Fibroblast of skin of left biceps (primary cell): Measurements from ENCODE around the gene FKBP14.

ENCODE experiments used
- DNase-seq, 2 experiments: peaks; one replicate each; pipeline ENCODE4 v3.0.0-alpha.2; 2013; ENCODE audit warnings: low read depth in 2 of 2

The FKBP14 gene

GRCh38 chr7:30032310-30033125 lies 6.0 kb upstream of the FKBP14 start:
- DNase-seq: peak; percentile 45 to 52

GRCh38 chr7:30029696-30030095 lies 3.2 kb upstream of the FKBP14 start:
- no peak for DNase-seq

DNA sequence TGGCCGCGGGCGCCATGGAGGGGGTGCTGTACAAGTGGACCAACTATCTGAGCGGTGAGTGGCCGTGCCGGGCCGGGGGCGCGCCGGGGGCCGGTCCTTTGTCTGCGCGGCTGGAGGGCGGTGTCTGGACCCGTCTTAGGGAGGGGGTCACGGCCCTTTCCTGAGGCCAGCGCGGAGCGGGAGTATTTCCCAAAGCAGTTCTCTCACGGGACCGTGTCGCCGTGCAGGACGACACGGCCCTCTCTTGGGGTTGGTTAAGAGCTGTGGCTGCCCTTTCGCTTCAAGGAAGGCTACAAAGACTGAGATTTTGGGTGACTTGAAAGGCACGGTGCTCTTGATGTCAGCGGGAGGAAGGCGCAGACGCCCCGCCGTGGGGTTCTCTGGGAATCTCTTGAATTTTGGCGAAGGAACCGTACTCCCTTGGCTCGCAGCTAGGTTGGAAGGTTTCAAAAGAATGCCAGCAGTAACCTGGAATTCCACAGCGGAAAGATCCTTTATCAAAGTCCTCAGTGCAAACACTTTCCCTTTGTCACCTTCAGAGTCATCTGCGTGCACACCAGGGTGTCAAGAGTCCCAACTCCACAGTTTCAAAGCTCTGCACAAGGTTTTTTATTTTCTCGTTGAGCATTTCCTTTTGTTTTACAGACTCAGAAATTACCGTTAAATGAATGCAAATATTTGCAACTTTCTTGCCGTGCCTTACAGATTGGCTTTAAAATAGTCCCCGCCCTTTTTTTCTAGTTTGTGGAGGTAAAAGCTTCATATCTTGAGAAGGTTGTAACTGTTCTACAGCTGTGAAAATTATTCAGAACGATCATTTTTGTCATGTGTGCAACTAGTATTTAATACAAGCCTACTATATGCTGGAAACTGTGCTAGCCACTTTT lies 2.5 kb upstream of the FKBP14 start:
- DNase-seq: no peak

- peak; percentile 62 to 73 for DNase-seq
Measured at GRCh38 chr7:30028216-30028748, 1.8 kb upstream of the FKBP14 start, which contains the start of gene PLEKHA8. PLEKHA8 (plus strand) TSS chr7:30028412; CDS start chr7:30028763, 351 bp downstream.

- DNase-seq: no peak
Measured at GRCh38 chr7:30027740-30028215, 1.3 kb upstream of the FKBP14 start.

GRCh38 chr7:30027065-30027456 lies 559 bp upstream of the FKBP14 start:
- DNase-seq: no peak

DNA sequence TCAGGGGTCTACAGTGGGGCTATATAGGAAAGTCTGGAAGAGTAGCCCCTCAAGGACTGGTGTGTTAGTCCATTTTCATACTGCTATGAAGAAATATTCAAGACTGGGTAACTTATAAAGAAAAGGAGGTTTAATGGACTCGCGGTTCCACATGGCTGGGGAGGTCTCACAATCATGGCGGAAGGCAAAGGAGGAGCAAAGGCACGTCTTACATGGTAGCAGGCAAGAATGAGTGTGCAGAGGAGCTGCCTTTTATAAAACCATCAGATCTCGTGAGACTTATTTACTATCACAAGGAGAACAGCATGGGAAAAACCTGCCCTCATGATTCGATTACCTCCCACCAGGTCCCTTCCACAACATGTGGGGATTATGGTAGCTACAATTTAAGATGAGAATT lies 3.0 kb downstream of the FKBP14 start:
- no peak for DNase-seq

DNA sequence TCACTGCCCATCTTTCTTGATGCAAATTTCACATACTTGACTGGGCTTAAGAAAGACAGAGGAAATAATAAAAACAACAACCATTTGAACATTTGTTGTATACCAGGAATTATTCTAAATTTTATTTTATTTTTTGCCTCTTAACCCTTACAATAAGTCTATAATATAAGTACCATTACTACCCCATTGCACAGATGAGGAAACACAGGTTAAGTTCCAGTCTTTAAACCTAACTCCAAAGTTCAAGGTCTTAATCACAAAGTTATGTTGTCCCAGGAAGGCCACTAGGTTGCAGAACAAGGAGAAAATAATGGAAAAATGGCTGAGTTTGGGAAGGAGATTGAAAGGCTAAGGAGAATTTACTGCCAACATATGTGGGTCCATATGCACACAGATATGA lies 3.5 kb downstream of the FKBP14 start:
- no peak for DNase-seq

GRCh38 chr7:30020535-30020934 lies 6.0 kb downstream of the FKBP14 start:
- DNase-seq: no peak

- DNase-seq: no peak
Measured at GRCh38 chr7:30019960-30020359, 6.5 kb downstream of the FKBP14 start.

GRCh38 chr7:30019387-30019786 lies 7.1 kb downstream of the FKBP14 start:
- DNase-seq: no peak

DNA sequence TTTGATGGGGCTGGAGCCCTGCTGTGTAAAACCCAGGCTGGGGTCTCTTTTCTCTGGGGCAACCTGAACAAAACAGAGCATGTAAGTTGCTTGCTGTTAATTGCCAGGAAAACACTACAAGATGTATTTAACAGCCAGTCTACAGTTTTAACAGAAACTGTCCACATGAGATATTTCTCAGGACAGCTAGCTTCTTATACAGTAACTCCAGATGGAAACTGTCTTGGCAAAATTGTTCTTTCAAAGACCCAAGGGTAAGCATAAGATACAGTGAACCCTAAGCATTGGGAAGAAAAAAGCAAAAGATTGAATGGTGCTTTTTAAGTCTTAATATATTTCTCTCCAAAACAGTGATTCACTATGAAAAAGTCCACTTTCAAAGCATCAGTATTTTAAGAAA lies 8.1 kb downstream of the FKBP14 start:
- DNase-seq: no peak

GRCh38 chr7:30012757-30013156 lies 13.7 kb downstream of the FKBP14 start:
- DNase-seq: no peak

GRCh38 chr7:30010021-30010420 lies 16.5 kb downstream of the FKBP14 start:
- no peak for DNase-seq

DNA sequence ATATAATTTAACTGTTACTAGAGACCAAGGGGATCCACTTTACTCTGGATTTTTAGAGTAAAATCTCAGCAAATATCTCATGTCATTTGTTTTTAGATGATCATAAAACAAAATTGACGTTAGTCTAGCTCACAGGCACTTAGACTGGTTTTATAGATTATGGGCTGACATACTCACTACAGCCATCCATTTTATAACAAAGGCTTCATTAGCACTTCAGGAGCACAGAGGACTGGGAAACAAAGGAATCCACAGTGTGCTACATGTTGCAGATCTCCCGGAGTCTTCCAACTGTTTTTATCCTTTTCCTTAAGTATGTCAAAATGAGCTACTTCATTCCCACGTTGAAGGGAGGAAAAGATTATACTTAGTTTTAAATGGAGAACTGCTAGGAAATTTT lies 21.0 kb downstream of the FKBP14 start:
- DNase-seq: no peak

DNA sequence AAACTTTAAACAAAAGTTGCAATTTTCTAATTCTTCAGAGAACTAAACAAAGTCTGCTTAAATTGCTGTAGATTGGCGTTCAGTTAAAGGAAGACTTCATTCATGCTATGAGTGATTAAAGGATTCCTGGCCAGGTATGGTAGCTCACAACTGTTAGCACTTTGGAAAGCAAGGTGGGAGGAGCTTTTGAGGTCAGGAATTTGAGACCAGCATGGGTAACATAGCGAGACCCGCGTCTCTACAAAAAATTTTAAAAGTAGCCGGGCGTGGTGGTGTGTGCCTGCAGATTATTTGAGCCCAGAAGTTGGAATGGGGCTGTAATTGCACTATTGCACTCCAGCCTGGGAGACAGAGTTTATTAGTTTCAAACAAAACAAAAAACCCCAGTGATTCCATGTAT lies 23.4 kb downstream of the FKBP14 start:
- DNase-seq: no peak

DNA sequence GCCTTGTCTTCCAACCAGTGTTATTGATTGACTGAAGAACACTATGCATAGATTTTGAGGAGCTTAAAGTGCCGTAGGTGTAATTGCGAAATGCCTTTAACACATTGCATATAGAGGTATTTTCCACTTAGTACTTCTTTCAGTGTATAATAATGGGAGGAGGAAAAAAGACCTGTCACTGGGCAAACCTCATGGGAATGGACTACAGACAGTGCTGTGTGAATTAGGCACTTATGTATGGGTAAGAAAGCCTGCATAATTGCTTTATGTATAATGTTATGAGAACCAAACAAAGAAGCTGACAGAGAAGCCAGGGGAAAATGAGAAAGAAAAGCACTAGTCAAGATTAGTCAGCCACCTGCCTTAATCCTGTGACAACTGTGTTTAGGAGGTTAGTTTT lies 24.5 kb downstream of the FKBP14 start:
- DNase-seq: no peak

DNA sequence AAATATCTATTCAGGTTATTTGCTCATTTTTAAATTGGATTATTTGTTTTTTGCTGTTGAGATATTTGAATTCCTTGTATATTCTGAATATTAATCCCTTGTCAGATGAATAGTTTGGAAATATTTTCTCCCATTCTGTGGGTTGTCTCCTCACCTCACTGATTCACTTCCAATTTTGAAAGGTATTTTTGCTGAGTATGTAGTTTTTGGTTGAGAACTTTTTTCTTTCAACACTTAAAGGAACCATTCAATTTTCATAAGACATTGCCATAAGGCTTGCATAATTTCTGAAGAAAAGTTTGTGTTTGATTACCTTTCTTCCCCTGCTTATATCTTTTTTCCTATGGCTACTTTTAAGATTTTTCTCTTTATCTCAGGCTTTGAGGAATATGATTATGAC lies 28.0 kb downstream of the FKBP14 start:
- DNase-seq: no peak

GRCh38 chr7:29996321-29996720 lies 30.2 kb downstream of the FKBP14 start:
- no peak for DNase-seq

- no peak for DNase-seq
Measured at GRCh38 chr7:29995652-29996051, 30.9 kb downstream of the FKBP14 start.

DNA sequence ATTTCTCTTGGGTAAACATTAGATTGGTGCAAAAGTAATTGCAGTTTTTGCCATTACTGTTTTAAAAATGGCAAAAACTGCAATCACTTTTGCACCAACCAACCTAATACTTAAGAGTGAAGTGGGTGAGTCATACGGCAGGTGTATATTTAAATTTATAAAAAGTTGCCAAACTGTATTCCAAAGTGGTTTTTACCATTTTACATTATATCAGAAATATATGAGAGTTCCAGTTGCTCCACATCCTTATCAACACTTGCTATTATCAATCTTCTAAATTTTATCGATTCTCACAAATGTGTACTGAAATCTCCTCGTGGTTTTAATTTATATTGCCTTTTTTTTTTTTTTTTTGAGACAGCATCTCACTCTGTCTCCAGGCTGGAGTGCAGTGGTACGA lies 33.4 kb downstream of the FKBP14 start:
- DNase-seq: no peak

DNA sequence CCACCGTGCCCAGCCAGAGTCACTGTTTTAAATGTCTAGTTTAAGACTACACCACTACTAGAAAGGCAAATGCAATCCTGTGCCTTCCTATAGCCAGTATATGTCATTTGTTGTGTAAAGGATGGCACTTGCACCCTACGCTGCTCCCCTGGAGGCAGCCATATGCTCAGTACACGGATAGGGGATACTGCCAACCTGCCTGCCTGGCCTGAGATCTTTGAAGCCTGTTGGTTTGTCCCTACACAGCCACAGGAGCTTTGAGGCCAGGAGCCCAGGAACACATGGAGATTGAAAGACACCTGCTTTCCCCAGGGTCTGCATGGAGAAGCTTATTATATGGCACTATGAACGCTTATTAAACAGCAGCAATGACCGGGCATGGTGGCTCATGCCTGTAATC lies 34.6 kb downstream of the FKBP14 start:
- no peak for DNase-seq
